H1 (cell line): ENCODE measurements around the gene ERO1B. TPM values are rescaled to one million over a fixed set of nuclear protein-coding genes. Genes with fewer than 3 reads are reported as not detected.

Experiments
- CHD7 ChIP-seq: fragments of 300-600 bp; sonication (generic); IDR thresholded peaks from 2 replicates; pipeline ENCODE4 v1.7.1; 2012; ENCODE audit warnings: low read length, moderate library complexity, mild to moderate bottlenecking, inconsistent platforms; ENCODE audit not compliant: insufficient replicate concordance
- polyA plus RNA-seq, 7 experiments: library from polyadenylated mRNA; depleted of rRNA in 3 of 7; stranded (reverse) in 5 of 7; unstranded in 2 of 7; fragments of >200 nt in 5 of 7; fragments of 200-250 nt in 2 of 7; gene quantifications; 1 replicate in 5 of 7; 2 replicates in 1 of 7; 4 replicates in 1 of 7; pipeline versions ENCODE4 v1.2.1 to v1.2.3, GENCODE V29; 2011 to 2013; ENCODE audit warnings: missing spikeins in 2 of 7, mixed read lengths in 2 of 7
- total RNA-seq: library from RNA; stranded (reverse); fragmentation: NEBNext Ultra II Directional; extraction: Animal tissue kit (Norgen Biotek cat#: 25700); gene quantifications from 2 replicates; pipeline ENCODE4 v1.2.1, GENCODE V29; 2021

Gene ERO1B
- total and polyA plus RNA-seq, 2 of the 8 experiments (the other 6 are each of a cell fraction or from before 2014, with no cell fraction given) = 0.74 to 5.6 TPM

DNA sequence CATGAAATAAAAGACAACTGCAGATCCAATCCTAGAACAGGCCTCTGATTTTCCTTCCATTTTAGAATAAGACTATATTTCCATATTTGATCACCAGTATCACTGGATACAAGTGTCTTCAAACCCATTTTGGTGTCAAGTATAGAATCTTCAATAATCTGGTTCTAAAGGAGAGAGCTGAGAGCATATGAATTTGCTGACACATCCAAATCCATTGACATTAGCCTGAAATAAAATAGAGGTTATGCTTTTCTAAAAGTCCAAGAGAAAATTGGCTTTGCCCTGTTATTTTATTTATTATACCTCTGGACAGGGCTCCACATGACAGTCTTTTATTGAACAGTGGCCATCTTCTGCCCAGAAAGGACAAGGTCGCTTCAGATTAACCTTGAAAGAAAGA, 28.6 kb downstream of the ERO1B start (continued):
- no peak for TF ChIP-seq CHD7
